Activated CD4-positive, alpha-beta T cell treated with anti-CD3 and anti-CD28 coated beads, Interleukin-2, Interleukin-6, amounts not matched to agents 100 ng/mL and 50 ng/mL, durations not matched to agents 16 hours and 8 hours (primary cell): Measurements from ENCODE around the gene TEX19.
"Not testable (repeated sequence)": the region's sequence is repeated elsewhere in the genome, so short reads cannot be mapped to it uniquely, and the experiment has no call there.

Source experiments
- DNase-seq: peaks from one replicate; pipeline ENCODE4 v3.0.0-alpha.2; 2020

The TEX19 gene

DNA sequence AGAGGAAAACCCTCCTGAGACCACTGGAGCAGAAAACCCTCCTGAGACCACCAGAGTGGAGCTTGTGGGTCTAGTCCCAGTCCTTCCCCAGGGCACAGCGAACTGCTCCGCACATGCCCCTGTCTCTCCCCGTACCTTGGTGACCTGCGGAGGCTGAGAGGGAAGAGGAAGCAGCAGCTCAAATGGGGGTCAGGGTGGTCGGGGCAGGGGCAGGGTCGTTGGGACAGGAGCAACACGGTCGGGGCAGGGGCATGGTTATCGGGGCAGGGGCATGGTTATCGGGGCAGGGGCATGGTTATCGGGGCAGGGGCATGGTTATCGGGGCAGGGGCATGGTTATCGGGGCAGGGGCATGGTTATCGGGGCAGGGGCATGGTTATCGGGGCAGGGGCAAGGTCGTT lies 53.0 kb downstream of the TEX19 start:
- not testable (repeated sequence) for DNase-seq

DNA sequence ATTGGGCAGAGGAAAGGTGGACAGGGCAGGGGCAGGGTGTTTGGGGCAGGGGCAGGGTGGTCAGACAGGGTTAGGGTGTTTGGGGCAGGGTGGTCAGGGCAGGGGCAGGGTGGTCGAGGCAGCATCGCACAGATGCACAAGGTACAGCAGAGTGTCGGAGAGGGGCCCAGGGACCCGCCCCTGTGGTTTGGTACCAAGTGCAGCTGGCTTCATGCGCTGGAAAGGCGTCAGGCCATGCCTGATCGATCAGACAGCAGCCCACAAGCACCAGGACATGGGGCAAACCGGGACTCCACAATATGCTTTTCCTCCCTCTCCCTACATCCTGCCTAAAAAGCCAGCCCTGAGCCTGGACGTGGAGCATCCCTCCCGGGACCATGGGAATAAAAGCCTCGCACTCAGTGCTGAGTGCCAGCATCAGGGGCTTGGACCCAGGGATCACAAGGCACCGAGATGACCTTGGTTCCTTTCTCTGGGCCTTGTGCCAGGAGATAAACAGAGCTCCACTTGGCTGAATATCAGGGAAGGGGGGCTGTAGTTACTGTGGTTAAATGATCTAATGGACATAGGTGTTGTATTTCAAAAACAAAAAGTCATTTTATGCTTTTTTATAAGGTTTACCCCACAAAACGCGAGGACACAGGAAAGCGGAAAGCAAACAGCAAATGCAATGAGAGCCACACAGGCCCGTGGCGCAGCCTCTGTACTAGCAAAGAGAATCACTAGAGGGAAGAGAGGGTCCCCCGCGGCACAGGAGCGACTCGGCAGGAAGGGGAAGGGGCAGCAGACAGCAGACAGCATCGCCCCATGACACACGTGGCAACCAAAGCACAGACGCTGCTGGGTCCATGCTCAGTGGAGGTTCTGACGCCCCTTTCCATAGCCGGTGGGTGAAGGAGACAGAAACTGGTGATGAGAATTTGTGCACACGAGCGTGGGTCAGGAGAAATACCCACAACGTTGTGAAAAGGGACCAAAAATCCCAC lies 53.8 kb downstream of the TEX19 start:
- no peak for DNase-seq
